ENCODE measurements around the gene CPNE2.

The CPNE2 gene

DNA sequence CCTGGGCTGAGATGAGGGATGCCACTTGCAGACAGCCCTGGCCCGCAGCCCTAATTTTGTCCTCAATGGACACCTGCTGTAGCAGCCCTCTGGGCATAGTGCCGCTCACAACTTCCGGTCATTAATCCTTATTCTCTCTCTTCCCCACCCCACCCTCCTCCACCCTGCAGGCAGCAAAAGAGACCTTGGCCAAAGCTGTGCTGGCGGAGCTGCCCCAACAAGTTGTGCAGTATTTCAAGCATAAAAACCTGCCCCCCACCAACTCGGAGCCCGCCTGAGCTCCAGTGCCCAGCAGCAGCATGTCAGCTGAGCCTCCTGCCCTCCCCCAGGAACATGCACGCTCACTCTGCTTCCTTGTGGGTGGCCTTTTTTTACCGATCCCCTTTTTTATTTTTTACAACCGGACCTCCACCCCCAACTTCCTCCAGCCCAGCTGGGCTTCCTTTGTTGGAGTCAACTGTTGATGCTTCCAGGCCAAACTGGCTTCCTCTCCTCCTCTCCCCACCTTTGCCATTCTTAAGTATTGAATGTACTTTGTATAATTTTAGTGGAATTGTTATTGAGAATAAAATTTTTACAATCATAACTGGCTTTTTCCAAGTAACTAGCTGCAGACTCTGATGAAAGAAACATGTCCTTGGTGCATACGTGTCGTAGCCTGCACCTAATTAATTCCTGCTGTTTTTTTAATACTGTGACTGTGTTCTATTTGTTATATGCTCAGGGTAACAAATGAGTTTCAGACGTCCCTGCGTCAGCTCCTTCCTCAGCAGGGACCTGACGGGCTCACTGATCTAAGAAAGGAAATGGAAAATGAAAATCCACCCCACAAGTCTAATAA, 55.2 kb downstream of the CPNE2 start:
- DNase-seq: peak; percentile 81

DNA sequence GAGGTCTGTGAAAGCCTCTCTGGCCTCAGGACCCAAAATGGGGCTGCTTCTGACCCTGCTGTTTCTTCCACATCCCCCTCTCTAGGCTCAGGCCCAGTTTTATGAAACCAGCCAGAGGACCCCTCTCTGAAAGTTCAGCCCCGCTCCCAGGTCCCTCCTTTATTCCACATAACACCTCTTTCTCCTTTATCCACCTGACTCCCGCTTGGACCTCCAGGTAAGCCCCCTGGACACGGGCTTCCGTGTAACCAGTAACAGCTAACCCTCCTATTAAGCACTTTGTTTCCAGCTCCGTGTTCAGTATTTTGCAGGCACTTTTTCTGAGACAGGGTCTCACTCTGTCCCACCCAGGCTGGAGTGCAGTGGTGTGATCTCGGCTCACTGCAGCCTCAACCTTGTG, 56.1 kb downstream of the CPNE2 start:
- no peak for DNase-seq

GRCh38 chr16:57149391-57149790, 57.0 kb downstream of the CPNE2 start:
- DNase-seq: no peak

GRCh38 chr16:57150682-57151330, 58.4 kb downstream of the CPNE2 start:
- DNase-seq: no peak

DNA sequence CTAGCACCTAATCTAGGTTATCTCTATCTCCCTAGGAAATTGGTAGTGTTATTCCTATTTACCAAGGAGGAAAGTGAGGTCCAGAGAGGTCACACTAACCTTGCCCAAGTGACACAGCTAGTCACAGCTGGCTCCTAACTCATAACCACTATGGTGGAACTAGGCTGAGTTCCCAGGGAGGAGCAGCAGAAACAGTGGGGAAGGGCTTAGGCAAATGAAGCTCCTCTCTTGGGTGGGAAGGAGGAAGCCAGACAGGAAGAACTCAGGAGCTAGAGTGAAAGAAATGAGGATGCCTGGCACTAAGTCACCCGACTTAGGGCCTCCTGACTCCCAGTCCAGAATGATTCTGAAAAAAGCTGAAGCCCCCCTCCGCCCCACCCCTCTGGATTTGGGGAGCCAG, 59.0 kb downstream of the CPNE2 start:
- DNase-seq: no peak

DNA sequence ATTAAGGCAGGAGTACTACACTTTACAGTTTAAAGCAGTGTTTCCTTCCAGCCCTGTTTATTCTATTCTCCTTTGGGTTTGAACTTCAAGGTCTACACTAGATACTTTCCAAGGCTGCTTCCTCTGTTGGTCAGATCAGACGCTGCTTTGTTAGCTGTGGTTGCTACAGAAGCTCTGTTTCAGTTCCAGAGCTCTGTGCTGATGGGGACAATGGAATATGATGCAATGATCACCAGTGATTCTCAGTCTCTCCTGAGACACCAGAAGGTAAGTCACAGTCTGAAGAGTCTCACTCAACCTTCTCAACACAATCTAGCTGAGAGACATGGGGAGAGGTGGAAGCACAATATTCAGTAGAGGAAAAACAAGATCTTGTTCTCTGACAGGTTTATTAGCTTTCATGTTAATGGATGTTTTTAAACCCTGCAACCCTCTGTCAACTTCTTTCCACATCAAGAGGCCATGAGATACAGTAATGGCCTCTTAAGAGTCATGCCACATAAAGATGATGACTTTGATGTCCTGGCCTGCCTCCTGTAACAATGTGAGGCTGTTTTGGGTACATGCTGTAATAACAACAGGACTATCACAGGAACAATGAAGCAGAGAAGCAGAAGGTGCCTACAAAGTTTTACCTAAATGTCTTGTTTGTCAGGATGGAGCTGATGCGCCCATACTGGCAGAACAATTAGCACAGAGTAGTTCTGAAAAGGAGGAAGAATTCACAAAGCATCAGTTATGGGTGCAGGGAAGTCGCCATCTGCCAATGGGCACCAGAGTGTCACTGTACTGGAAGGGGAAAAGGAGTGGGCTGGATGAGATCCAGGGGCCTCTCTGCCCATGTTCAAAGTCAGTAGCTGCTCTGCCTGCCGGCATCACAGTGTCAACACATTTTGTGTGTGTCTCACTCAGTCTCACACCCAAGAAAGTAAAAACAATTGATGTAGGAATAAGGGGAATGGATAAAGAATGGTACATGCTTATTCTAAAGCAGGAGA, 60.0 kb downstream of the CPNE2 start:
- no peak for DNase-seq

- DNase-seq: no peak
Measured at GRCh38 chr16:57153841-57154240, 61.5 kb downstream of the CPNE2 start.

DNA sequence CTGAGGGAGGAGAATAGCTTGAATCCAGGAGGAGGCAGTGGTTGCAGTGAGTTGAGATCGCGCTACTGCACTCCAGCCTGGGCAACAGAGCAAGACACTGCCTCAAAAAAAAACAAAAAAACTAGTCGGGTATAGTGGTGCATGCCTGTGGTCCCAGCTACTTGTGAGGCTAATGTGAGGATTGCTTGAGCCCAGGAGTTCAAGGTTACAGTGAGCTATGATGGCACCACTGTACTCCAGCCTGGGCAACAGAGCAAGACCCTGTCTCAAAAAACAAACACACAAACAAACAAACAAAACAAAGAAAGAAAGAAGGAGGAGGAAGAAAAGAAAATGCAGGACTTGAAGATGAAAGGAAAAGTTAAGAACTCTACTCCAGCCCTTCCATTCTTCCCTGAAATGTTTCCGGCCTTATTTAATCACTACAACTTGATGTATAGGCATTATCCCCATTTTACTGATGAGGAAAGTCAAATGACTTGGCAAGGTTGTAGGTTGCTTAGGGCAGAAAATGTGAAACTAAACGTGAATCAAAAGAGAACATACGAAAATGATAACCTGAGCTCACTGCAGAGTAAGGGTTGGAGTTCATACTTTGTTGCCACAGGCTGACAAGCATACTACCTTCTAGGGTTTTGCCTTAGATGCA, 63.4 kb downstream of the CPNE2 start:
- no peak for DNase-seq

GRCh38 chr16:57156351-57156703, 63.9 kb downstream of the CPNE2 start:
- DNase-seq: no peak

DNA sequence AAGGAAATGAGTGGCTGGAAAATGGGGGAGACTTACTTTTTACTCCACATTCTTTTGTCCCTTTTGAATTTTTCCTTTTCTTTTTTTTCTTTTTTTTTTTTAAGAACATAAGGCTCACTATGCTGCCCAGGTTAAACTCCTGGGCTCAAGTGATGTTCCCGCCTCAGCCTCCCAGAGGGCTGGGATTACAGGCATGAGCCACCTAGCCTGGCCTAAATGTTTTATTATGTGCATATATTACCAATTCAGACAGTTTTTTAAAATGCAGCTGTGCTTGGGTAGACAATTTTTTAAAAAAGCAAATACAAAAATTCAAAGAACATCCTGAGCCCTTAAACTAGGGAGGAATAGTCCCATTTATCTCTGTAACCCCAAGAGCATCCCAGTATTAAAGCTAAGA, 65.2 kb downstream of the CPNE2 start:
- DNase-seq: no peak

- DNase-seq: no peak
Measured at GRCh38 chr16:57159447-57159846, 67.1 kb downstream of the CPNE2 start.

- DNase-seq: no peak
Measured at GRCh38 chr16:57163842-57164241, 71.5 kb downstream of the CPNE2 start.

DNA sequence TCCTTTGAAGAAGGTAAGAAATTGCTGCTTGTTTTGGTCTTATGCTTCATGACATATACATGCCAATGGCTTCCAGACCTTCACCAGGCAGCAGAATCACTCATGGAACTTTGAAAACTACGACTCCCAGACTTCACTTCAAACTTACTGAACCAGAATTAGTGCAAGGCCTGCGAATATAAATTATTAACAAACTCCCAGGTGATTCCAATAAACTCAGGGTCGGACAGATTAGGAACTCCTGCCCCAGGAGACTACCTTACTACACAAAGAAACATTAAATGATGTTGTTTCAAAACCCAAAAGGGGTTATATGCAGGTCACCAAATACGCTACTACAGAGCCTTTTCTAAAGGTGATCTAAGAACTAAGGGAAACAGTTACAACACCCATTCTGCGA, 73.1 kb downstream of the CPNE2 start:
- no peak for DNase-seq

- peak; percentile 15 for DNase-seq
Measured at GRCh38 chr16:57165938-57166337, 73.6 kb downstream of the CPNE2 start.

DNA sequence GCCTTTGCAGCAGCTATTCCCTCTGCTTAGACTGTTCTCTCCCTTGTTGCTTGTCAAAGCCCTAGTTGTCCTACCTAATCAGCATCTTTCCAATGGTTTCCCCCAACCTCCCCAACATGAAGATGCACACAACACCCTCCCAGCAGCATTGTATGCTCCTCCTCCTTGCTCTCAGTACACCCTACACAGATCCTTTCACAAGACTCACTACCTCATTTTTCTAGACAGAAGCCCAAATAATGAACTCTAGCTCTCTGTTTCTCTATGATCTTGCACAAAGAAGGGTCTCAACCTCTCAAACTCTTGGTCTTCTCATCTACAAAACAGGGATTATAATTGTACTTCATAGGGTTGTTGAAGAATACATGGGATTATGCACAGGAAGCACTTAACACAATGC, 74.1 kb downstream of the CPNE2 start:
- DNase-seq: no peak

DNA sequence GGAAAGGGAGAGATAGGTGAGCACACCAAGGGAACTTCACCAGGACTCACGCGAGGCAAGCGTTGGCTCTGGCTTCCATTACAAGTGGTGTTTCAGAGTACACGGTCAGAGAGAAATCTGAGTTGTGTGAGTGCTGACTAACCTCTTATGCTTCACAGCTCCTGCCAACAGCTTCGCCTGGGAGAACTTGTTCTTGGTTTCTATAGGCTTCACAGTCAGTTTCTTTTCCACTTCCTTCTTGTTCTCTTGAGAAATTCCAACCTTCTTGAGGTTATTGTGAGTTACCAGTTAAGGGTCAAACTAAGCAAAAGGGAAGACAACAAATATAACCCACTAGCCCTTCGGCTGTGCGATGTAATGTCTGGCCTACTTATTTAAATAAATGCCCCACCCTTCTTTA, 74.6 kb downstream of the CPNE2 start:
- DNase-seq: no peak

- no peak for DNase-seq
Measured at GRCh38 chr16:57167538-57167937, 75.2 kb downstream of the CPNE2 start.

- peak; percentile 66 for DNase-seq
Measured at GRCh38 chr16:57167953-57168352, 75.6 kb downstream of the CPNE2 start.

GRCh38 chr16:57169327-57169726, 76.9 kb downstream of the CPNE2 start:
- no peak for DNase-seq

- no peak for DNase-seq
Measured at GRCh38 chr16:57172721-57173290, 80.4 kb downstream of the CPNE2 start.

DNA sequence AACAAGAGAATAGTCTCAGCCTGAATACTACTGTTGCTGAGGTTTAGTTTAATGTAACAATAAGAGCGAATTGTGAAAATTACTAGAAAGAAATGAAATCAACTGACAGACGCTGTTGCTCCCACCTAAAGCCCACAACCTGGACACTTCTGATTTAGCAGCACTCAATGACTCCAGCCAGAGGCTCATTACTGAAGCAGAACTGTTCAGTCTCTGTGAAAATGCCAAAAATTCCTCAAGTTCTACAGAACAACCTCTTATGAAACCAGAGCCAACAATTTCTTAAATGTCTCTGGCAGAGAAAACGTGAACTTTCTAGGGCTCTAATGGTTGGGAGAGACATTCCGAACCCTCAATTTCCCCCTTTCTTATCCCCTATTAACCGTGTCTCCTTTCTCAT, 83.5 kb downstream of the CPNE2 start:
- no peak for DNase-seq

DNA sequence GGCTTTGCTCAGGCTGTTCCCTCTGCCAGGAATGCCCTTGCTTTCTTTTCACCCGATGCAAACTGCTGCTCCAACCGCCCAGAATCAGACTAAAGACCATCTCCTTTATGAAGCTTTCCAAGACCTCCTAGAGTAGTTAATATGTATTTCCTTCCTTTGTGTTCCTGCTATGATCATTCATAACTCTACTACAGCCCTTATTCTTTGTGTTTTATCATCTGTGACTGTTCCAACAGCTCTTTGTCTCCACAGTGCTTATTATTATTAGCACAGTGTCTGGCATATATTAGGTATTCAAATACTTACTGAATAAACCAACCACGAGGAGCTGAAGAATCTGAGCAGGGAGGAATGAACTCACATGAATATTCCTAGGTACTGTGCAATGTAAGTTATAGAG, 85.8 kb downstream of the CPNE2 start:
- DNase-seq: no peak

DNA sequence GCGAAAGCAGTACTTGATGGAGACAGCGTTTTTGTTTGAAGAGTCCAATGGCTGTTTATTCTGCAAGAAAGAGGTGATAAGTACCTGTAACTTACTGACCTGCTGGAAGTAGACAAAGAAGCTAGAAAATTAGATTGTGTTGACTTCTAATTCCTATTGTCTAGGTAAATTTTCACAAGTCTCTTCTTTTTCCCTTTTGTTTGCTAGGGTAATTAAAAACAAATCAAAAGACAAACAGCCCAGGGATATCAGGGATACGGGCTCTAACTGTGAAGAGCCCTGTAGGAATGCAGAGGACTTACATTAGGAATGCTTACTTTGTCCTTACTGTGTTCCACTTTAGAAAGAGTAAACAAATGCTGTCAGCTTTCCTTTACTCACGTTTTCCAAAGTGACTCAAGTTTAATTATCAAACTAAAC, 86.4 kb downstream of the CPNE2 start:
- DNase-seq: no peak
